Osteocyte (in vitro differentiated cells): ENCODE data around the gene MRPS24. TPM values are rescaled to one million over a fixed set of nuclear protein-coding genes. Genes with fewer than 3 reads are reported as not detected.
"Not testable (repeated sequence)": the region's sequence is repeated elsewhere in the genome, so short reads cannot be mapped to it uniquely, and the experiment has no call there.

Experiments
- DNase-seq: peaks from one replicate; pipeline ENCODE4 v3.0.0; 2021; ENCODE audit warnings: mixed read lengths; ENCODE audit not compliant: unreplicated experiment; ENCODE audit errors: extremely low spot score
- H3K27ac Mint-ChIP-seq: one replicate; pipeline ENCODE4 v1.8.0; 2021; ENCODE audit warnings: mild to moderate bottlenecking, mixed read lengths; ENCODE audit not compliant: unreplicated experiment
- H3K27me3 Mint-ChIP-seq: one replicate; pipeline ENCODE4 v1.8.0; 2021; ENCODE audit warnings: mixed read lengths; ENCODE audit not compliant: unreplicated experiment
- H3K36me3 Mint-ChIP-seq: one replicate; pipeline ENCODE4 v1.8.0; 2021; ENCODE audit warnings: mixed read lengths; ENCODE audit not compliant: unreplicated experiment
- H3K4me1 Mint-ChIP-seq: one replicate; pipeline ENCODE4 v1.8.0; 2021; ENCODE audit warnings: mixed read lengths; ENCODE audit not compliant: unreplicated experiment
- H3K4me3 Mint-ChIP-seq: one replicate; pipeline ENCODE4 v1.8.0; 2021; ENCODE audit warnings: mild to moderate bottlenecking, moderate library complexity, mixed read lengths; ENCODE audit not compliant: unreplicated experiment
- H3K9me3 Mint-ChIP-seq: one replicate; pipeline ENCODE4 v1.8.0; 2021; ENCODE audit warnings: mixed read lengths; ENCODE audit not compliant: unreplicated experiment
- total RNA-seq: library from RNA; stranded (reverse); gene quantifications from 2 replicates; pipeline ENCODE4 v1.2.1, GENCODE V29; 2021
- TF ChIP-seq, protein P1 (sequence below): fragments of 200-600 bp; sonication (generic); IDR thresholded peaks from 2 replicates; pipeline ENCODE4 v1.5.0; 2021; ENCODE audit warnings: antibody characterized with exemption, mild to moderate bottlenecking, moderate library complexity

MRPS24 gene
- total RNA-seq, 1 donor from 2014 or later = 90.7 TPM

DNA sequence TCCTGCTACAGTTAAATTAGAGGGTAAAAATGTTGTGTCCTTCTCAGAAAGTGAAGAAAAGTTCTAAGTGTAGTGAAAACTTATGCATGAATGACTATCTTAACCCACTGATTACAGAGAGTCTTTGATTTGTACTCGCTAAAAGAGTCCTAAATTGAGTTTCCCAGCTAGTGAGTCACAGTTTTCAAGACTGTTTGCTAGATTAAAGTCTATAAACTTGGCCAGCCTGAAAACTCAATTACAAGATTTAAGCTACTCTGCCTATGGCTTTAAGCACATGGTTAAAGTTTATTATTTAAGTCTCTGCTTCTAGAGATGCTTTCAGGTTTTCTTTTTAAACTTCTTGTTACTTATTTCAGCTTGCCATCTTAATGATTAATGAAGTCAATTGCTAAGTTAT lies 44.4 kb downstream of the MRPS24 start:
- Mint-ChIP-seq H3K27me3 (peaks cover 91% of the 10 kb centered on the region), H3K36me3 (no peaks in the 10 kb centered on the region), H3K4me3 (no peak overlapping the region), H3K4me1 (no peaks in the 10 kb centered on the region), H3K9me3 (no peaks in the 10 kb centered on the region), H3K27ac (no peak overlapping the region)
- DNase-seq = no peak
- TF ChIP-seq, protein P1, sequence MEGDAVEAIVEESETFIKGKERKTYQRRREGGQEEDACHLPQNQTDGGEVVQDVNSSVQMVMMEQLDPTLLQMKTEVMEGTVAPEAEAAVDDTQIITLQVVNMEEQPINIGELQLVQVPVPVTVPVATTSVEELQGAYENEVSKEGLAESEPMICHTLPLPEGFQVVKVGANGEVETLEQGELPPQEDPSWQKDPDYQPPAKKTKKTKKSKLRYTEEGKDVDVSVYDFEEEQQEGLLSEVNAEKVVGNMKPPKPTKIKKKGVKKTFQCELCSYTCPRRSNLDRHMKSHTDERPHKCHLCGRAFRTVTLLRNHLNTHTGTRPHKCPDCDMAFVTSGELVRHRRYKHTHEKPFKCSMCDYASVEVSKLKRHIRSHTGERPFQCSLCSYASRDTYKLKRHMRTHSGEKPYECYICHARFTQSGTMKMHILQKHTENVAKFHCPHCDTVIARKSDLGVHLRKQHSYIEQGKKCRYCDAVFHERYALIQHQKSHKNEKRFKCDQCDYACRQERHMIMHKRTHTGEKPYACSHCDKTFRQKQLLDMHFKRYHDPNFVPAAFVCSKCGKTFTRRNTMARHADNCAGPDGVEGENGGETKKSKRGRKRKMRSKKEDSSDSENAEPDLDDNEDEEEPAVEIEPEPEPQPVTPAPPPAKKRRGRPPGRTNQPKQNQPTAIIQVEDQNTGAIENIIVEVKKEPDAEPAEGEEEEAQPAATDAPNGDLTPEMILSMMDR = no peak

DNA sequence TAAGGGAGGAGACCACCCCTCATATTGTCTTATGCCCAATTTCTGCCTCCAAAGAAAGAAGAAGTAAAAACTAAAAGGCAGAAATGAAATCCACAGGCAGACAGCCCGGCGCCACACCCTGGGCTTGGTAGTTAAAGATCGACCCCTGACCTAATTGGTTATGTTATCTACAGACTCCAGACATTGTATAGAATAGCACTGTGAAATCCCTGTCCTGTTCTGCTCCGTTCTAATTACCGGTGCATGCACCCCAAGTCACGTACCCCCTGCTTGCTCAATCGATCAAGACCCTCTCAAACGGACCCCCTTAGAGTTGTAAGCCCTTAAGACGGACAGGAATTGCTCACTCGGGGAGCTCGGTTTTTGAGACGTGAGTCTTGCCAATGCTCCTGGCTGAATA lies 44.8 kb downstream of the MRPS24 start:
- not testable (repeated sequence) for H3K27ac Mint-ChIP-seq, H3K4me1 Mint-ChIP-seq, H3K4me3 Mint-ChIP-seq, H3K36me3 Mint-ChIP-seq, DNase-seq, H3K9me3 Mint-ChIP-seq
- peaks cover 91% of the 10 kb centered on the region for H3K27me3 Mint-ChIP-seq

DNA sequence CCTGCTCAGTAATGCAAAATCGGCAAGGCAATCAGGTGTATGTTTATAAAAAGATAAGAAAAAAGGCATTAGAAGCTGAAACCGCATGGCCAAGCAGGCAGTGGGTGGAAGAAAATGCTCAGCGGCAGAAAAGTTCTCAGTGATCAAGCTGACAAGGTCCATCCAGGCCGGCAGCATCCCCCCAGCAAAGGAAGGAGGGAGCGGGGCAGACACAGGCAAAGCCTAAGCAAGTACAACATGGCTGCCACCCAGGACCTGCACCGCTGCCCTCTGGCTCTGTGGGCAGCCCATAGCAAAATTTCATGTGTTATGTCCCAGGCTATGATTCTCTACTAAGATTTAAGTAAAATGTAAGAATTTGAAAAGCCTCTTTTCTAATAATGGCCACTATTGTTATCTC lies 45.4 kb downstream of the MRPS24 start:
- Mint-ChIP-seq H3K36me3 (no peaks in the 10 kb centered on the region), H3K27me3 (peaks cover 91% of the 10 kb centered on the region), H3K9me3 (no peaks in the 10 kb centered on the region), H3K4me1 (no peaks in the 10 kb centered on the region), H3K27ac (no peak overlapping the region), H3K4me3 (no peak overlapping the region)
- DNase-seq = no peak
- TF ChIP-seq, protein P1 = no peak

DNA sequence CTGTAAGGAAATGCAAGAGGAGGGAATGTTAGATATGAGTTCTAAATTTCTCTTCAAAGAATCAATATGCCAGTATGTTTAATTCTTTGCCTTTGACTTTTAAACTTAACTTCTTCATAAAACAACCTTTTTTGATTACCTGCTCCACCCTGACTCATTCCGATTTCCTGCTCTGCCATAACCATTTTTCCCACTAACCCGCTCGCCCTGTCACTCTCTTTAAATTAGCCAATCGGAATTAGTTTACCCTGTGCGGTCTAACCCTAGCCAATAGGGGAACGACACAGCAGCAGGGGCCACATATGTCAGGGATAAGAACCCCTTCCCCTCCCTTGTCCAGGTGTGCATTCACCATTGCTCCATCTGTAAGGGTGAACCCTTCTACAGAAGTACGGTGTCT lies 45.9 kb downstream of the MRPS24 start:
- H3K36me3 Mint-ChIP-seq, H3K4me3 Mint-ChIP-seq, H3K4me1 Mint-ChIP-seq, H3K9me3 Mint-ChIP-seq, H3K27ac Mint-ChIP-seq, DNase-seq: not testable (repeated sequence)
- peaks cover 91% of the 10 kb centered on the region for H3K27me3 Mint-ChIP-seq

Other genes starting within 250 kb of the MRPS24 start
- 45.9 and 47.8 TPM in 2 replicates for gene COA1, start 140.0 kb downstream of the MRPS24 start, total RNA-seq
- 19.0 and 21.2 TPM in 2 replicates for gene BLVRA, start 110.8 kb downstream of the MRPS24 start, total RNA-seq
- 28.5 and 29.4 TPM in 2 replicates for gene URGCP, start 37.1 kb upstream of the MRPS24 start, total RNA-seq
- gene UBE2D4, start 56.9 kb upstream of the MRPS24 start, total RNA-seq = 18.5 and 21.6 TPM in 2 replicates
- gene SPDYE1, start 128.4 kb upstream of the MRPS24 start, total RNA-seq = not detected in 2 replicates
- gene DBNL, start 175.2 kb upstream of the MRPS24 start, total RNA-seq = 94.5 and 106 TPM in 2 replicates
- gene PGAM2, start 196.1 kb upstream of the MRPS24 start, total RNA-seq = 0.97 TPM in 1 of 2 replicates, not detected in the other
- 29.3 and 31.9 TPM in 2 replicates for gene POLM, start 213.0 kb upstream of the MRPS24 start, total RNA-seq
- gene AEBP1, start 234.8 kb upstream of the MRPS24 start, total RNA-seq = 781 and 794 TPM in 2 replicates